ENCODE data around the gene PXK. TPM values are rescaled to one million over a fixed set of nuclear protein-coding genes. Genes with fewer than 3 reads are reported as not detected.

PXK gene
- total RNA-seq, 2 donors from 2014 or later, result 16.0 to 22.0 TPM

DNA sequence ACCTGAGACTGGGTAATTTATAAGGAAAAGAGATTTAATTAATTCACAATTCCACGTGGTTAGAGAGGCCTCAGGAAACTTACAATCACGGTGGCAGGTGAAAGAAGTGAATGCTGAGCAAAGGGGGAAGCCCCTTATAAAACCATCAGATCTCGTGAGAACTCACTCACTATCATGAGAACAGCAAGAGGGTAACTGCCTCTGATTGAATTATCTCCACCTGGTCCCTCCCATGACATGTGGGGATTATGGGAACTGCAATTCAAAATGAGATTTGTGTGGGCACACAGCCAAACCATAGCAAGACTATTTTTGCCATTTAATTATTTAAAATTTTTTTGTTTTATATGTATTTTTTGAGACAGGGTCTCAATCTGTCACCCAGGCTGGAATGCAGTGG, 132.2 kb downstream of the PXK start:
- 83 to 92% methylated on average over 1 to 3 of the region's 3 CpGs for WGBS, 2 experiments (ENCODE audit: insufficient coverage in 1 of 2, insufficient read length in 1 of 2)
- H3K9me3 ChIP-seq (ENCODE audit: control insufficient read depth, low read length), result no peaks in the 10 kb centered on the region
- H3K27me3 ChIP-seq (ENCODE audit: control insufficient read depth, insufficient read depth, low read length, poor library complexity, severe bottlenecking), result no peaks in the 10 kb centered on the region
- DNase-seq, result no peak
- Mint-ChIP-seq H3K4me3 (no peak overlapping the region), H3K27ac (no peak overlapping the region), H3K27me3 (ENCODE audit: insufficient read depth) (peaks cover 27% of the 10 kb centered on the region), H3K36me3 (ENCODE audit: low read depth) (no peaks in the 10 kb centered on the region), H3K9me3 (no peaks in the 10 kb centered on the region), H3K4me1 (peaks cover 22% of the 10 kb centered on the region)
- no peak overlapping the region for H3K9ac ChIP-seq (ENCODE audit: extremely low read depth, low read length, poor library complexity, severe bottlenecking)
- TF ChIP-seq, protein P1, sequence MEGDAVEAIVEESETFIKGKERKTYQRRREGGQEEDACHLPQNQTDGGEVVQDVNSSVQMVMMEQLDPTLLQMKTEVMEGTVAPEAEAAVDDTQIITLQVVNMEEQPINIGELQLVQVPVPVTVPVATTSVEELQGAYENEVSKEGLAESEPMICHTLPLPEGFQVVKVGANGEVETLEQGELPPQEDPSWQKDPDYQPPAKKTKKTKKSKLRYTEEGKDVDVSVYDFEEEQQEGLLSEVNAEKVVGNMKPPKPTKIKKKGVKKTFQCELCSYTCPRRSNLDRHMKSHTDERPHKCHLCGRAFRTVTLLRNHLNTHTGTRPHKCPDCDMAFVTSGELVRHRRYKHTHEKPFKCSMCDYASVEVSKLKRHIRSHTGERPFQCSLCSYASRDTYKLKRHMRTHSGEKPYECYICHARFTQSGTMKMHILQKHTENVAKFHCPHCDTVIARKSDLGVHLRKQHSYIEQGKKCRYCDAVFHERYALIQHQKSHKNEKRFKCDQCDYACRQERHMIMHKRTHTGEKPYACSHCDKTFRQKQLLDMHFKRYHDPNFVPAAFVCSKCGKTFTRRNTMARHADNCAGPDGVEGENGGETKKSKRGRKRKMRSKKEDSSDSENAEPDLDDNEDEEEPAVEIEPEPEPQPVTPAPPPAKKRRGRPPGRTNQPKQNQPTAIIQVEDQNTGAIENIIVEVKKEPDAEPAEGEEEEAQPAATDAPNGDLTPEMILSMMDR (conservative IDR thresholded peaks at IDR 0.05), result peak; percentile 30
- H3K4me1 ChIP-seq (ENCODE audit: control insufficient read depth, insufficient read depth, low read length), result no peaks in the 10 kb centered on the region
- H3K27ac ChIP-seq (ENCODE audit: low read depth, low read length), result no peak overlapping the region
- H3K36me3 ChIP-seq (ENCODE audit: control insufficient read depth, insufficient read depth, low read length), result no peaks in the 10 kb centered on the region
- no peak overlapping the region for H3K4me3 ChIP-seq (ENCODE audit: low read length)

DNA sequence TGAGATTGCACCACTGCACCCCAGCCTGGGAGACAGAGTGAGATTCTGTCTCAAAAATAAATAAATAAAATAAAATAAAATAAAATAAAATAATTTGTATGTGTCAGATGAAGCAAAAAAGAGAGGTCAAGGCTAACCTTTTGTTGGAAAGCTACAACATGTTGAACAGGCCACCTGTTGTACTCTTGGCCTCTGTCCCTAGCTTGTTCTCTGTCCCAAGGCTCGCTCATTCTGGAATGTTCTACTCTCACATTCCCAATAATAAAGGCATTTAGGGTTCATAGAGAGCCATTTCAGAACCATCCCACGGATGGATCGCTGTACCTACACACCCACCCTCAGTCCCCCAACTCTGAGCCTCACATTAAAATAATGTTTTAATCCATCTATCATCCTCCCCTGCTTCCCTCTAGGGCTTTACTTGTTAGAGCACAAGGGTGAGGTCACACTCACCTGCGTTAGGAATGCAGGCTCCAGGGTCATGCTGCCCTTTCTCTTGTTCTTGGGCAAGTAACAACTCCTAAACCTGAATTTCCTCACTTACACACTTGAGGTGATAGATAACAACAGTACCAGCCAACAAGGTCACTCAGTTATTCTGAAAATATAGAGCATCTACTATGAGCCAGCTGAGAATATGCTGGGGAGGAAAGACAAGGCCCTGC, 134.3 kb downstream of the PXK start:
- H3K9ac ChIP-seq (ENCODE audit: extremely low read depth, low read length, poor library complexity, severe bottlenecking), result no peak overlapping the region
- no peaks in the 10 kb centered on the region for H3K9me3 ChIP-seq (ENCODE audit: control insufficient read depth, low read length)
- Mint-ChIP-seq H3K9me3 (no peaks in the 10 kb centered on the region), H3K4me3 (no peak overlapping the region), H3K27me3 (ENCODE audit: insufficient read depth) (peaks cover 40% of the 10 kb centered on the region), H3K27ac (no peak overlapping the region), H3K36me3 (ENCODE audit: low read depth) (no peaks in the 10 kb centered on the region), H3K4me1 (peaks cover 33% of the 10 kb centered on the region)
- H3K27ac ChIP-seq (ENCODE audit: low read depth, low read length), result no peak overlapping the region
- TF ChIP-seq, protein P1 (conservative IDR thresholded peaks at IDR 0.05), result no peak
- H3K27me3 ChIP-seq (ENCODE audit: control insufficient read depth, insufficient read depth, low read length, poor library complexity, severe bottlenecking), result no peaks in the 10 kb centered on the region
- no peaks in the 10 kb centered on the region for H3K36me3 ChIP-seq (ENCODE audit: control insufficient read depth, insufficient read depth, low read length)
- peaks cover 13% of the 10 kb centered on the region for H3K4me1 ChIP-seq (ENCODE audit: control insufficient read depth, insufficient read depth, low read length)
- WGBS, 2 experiments (ENCODE audit: insufficient coverage in 1 of 2, insufficient read length in 1 of 2), result 91 to 95% methylated on average over 4 of the region's 4 CpGs
- peak; percentile 58 for DNase-seq
- no peak overlapping the region for H3K4me3 ChIP-seq (ENCODE audit: low read length)

DNA sequence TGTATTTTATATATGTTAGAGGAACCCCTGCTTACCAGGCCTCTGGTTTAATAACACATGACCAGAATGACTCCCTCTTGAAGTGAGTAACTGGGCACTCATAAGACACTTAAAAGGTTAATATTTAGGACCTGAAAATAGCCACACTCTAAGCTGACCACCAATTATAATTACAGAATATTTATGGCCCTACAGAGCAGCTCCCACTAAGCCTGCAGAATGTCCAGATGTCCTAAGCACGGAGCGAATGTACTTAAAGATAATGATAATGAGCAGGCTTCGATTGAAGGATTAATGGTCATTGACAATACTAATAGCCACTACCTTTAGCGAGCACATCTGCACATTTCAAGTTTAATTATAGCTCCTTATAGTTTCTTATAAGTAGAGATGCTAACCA, 136.4 kb downstream of the PXK start:
- Histone ChIP-seq H3K4me3 (ENCODE audit: low read length) (no peak overlapping the region), H3K9ac (ENCODE audit: extremely low read depth, low read length, poor library complexity, severe bottlenecking) (no peak overlapping the region), H3K9me3 (ENCODE audit: control insufficient read depth, low read length) (no peaks in the 10 kb centered on the region), H3K27me3 (ENCODE audit: control insufficient read depth, insufficient read depth, low read length, poor library complexity, severe bottlenecking) (peaks cover 7% of the 10 kb centered on the region), H3K27ac (ENCODE audit: low read depth, low read length) (no peak overlapping the region), H3K4me1 (ENCODE audit: control insufficient read depth, insufficient read depth, low read length) (peaks cover 18% of the 10 kb centered on the region), H3K36me3 (ENCODE audit: control insufficient read depth, insufficient read depth, low read length) (no peaks in the 10 kb centered on the region)
- Mint-ChIP-seq H3K9me3 (no peaks in the 10 kb centered on the region), H3K4me3 (no peak overlapping the region), H3K36me3 (ENCODE audit: low read depth) (no peaks in the 10 kb centered on the region), H3K27me3 (ENCODE audit: insufficient read depth) (peaks cover 58% of the 10 kb centered on the region), H3K27ac (no peak overlapping the region), H3K4me1 (peaks cover 37% of the 10 kb centered on the region)
- DNase-seq, result no peak
- TF ChIP-seq, protein P1 (conservative IDR thresholded peaks at IDR 0.05), result no peak
- WGBS, 2 experiments (ENCODE audit: insufficient coverage in 1 of 2, insufficient read length in 1 of 2), result 87% methylated on average over 4 of the region's 4 CpGs; no CpG with 5 or more reads in 1 of the 2 experiments

Data from endodermal cell (in vitro differentiated cells).